SK-N-SH (cell line): Measurements from ENCODE around the gene KLHL5. TPM values are rescaled to one million over a fixed set of nuclear protein-coding genes. Genes with fewer than 3 reads are reported as not detected.

Experiments
- CTCF ChIA-PET: fragments of 300-600, 350-600 bp; formaldehyde crosslinking; extraction: SDS; loops from one replicate; lab custom pipeline; 2021; lab: Yijun Ruan, JAX
- POLR2A ChIA-PET: fragments of 350-600 bp; sonication (Branson Sonifier 250); formaldehyde crosslinking; extraction: SDS; loops from one replicate; lab custom pipeline; 2020; ENCODE audit warnings: antibody characterized with exemption, inconsistent platforms; lab: Yijun Ruan, JAX
- DNase-seq: peaks from one replicate; pipeline ENCODE4 v3.0.0; 2012
- H2AFZ ChIP-seq: fragments of 200-600 bp; sonication (generic); 2 replicates; pipeline ENCODE4 v1.8.1; 2016; ENCODE audit warnings: antibody characterized with exemption, mild to moderate bottlenecking, low read depth
- H3F3A ChIP-seq: fragments of 200-600 bp; sonication (generic); replicated peaks from 2 replicates; pipeline ENCODE3; 2016; ENCODE audit warnings: antibody characterized with exemption, mild to moderate bottlenecking; ENCODE audit not compliant: insufficient read depth
- H3K27ac ChIP-seq, 2 experiments: fragments of 200-500 bp in 1 of 2; fragments of 200-600 bp in 1 of 2; sonication (Bioruptor generic) in 1 of 2; sonication (generic), shearing (Covaris generic) in 1 of 2; 2 replicates each; pipeline versions ENCODE4 v1.5.1 to v1.6.1; 2014 to 2016; ENCODE audit warnings: low read depth in 2 of 2, inconsistent platforms in 1 of 2, low read length in 1 of 2, mild to moderate bottlenecking in 1 of 2, mixed read lengths in 1 of 2
- H3K27me3 ChIP-seq: fragments of 200-600 bp; sonication (generic), shearing (Covaris generic); 2 replicates; pipeline ENCODE4 v1.6.1; 2016; ENCODE audit warnings: mixed run types; ENCODE audit not compliant: insufficient read depth
- H3K36me3 ChIP-seq, 2 experiments: fragments of 200-500 bp in 1 of 2; fragments of 200-600 bp in 1 of 2; sonication (Bioruptor generic) in 1 of 2; sonication (generic) in 1 of 2; replicated peaks in 1 of 2; 2 replicates each; pipeline versions ENCODE3 to v1.5.1; 2014 to 2016; ENCODE audit warnings: low read length in 1 of 2, mild to moderate bottlenecking in 1 of 2; ENCODE audit not compliant: insufficient read depth in 2 of 2, control insufficient read depth in 1 of 2
- H3K4me1 ChIP-seq, 2 experiments: fragments of 200-500 bp in 1 of 2; fragments of 200-600 bp in 1 of 2; sonication (Bioruptor generic) in 1 of 2; sonication (generic), shearing (Covaris generic) in 1 of 2; 2 replicates each; pipeline versions ENCODE4 v1.5.1 to v1.6.1; 2014 to 2016; ENCODE audit warnings: low read depth in 1 of 2, low read length in 1 of 2, mixed run types in 1 of 2; ENCODE audit not compliant: insufficient read depth in 2 of 2, control insufficient read depth in 1 of 2
- H3K4me2 ChIP-seq: fragments of 200-600 bp; sonication (generic), shearing (Covaris generic); 2 replicates; pipeline ENCODE4 v1.6.1; 2017; ENCODE audit warnings: mixed run types
- H3K4me3 ChIP-seq, 2 experiments: fragments of 200-500 bp in 1 of 2; fragments of 200-600 bp in 1 of 2; sonication (Bioruptor generic) in 1 of 2; sonication (generic), shearing (Covaris generic) in 1 of 2; 2 replicates each; pipeline versions ENCODE4 v1.5.1 to v1.8.1; 2014 to 2016; ENCODE audit warnings: low read depth in 2 of 2, inconsistent platforms in 1 of 2, low read length in 1 of 2, mild to moderate bottlenecking in 1 of 2, mixed read lengths in 1 of 2, moderate library complexity in 1 of 2
- H3K79me2 ChIP-seq: fragments of 200-600 bp; sonication (generic); 2 replicates; pipeline ENCODE4 v1.8.1; 2017; ENCODE audit warnings: mild to moderate bottlenecking; ENCODE audit not compliant: insufficient read depth
- H3K9ac ChIP-seq: fragments of 200-600 bp; sonication (generic); 2 replicates; pipeline ENCODE4 v1.6.1; 2017; ENCODE audit warnings: mixed run types
- H3K9me2 ChIP-seq: fragments of 200-600 bp; sonication (generic); 2 replicates; pipeline ENCODE4 v1.6.1; 2017; ENCODE audit warnings: mixed run types
- H3K9me3 ChIP-seq: fragments of 200-600 bp; sonication (generic); 2 replicates; pipeline ENCODE4 v1.6.1; 2017; ENCODE audit warnings: mixed run types, mild to moderate bottlenecking, moderate library complexity
- H4K20me1 ChIP-seq: fragments of 200-600 bp; sonication (generic); 2 replicates; pipeline ENCODE4 v1.6.1; 2017; ENCODE audit warnings: mild to moderate bottlenecking, mixed run types; ENCODE audit not compliant: insufficient read depth
- CHD2 ChIP-seq: fragments of 150-350 bp; IDR thresholded peaks from 2 replicates; pipeline ENCODE4 v1.6.1; 2018; ENCODE audit warnings: low read length; ENCODE audit not compliant: partially characterized antibody
- EP300 ChIP-seq, 2 experiments: IDR thresholded peaks; 2 replicates each; pipeline versions ENCODE4 v1.4.0 to v1.6.1; 2012; ENCODE audit warnings: borderline replicate concordance in 1 of 2, low read depth in 1 of 2, low read length in 1 of 2
- EZH2phosphoT487 ChIP-seq: fragments of 200-600 bp; sonication (generic); IDR thresholded peaks from 2 replicates; pipeline ENCODE4 v1.6.1; 2017; ENCODE audit warnings: low read depth, mixed run types, mild to moderate bottlenecking, antibody characterized with exemption, moderate library complexity, borderline replicate concordance
- FOSL2 ChIP-seq: IDR thresholded peaks from 2 replicates; pipeline ENCODE4 v1.4.0; 2012; ENCODE audit warnings: low read depth, mild to moderate bottlenecking, moderate library complexity, borderline replicate concordance
- FOXM1 ChIP-seq: IDR thresholded peaks from 2 replicates; pipeline ENCODE4 v1.4.0; 2012; ENCODE audit warnings: low read depth, mild to moderate bottlenecking
- GABPA ChIP-seq: IDR thresholded peaks from 2 replicates; pipeline ENCODE4 v1.4.0; 2012; ENCODE audit warnings: low read depth, mild to moderate bottlenecking
- IRF3 ChIP-seq: fragments of 150-350 bp; IDR thresholded peaks from 2 replicates; pipeline ENCODE4 v1.6.1; 2016; ENCODE audit warnings: mild to moderate bottlenecking, low read depth, low read length
- JUND ChIP-seq: IDR thresholded peaks from 2 replicates; pipeline ENCODE4 v1.4.0; 2012
- MEF2A ChIP-seq: IDR thresholded peaks from 2 replicates; pipeline ENCODE4 v1.4.0; 2012; ENCODE audit warnings: low read depth, borderline replicate concordance
- MXI1 ChIP-seq: IDR thresholded peaks from 2 replicates; pipeline ENCODE4 v1.6.1; 2012; ENCODE audit warnings: mild to moderate bottlenecking, low read depth, low read length, improper control_type of control experiment
- PBX3 ChIP-seq: IDR thresholded peaks from 2 replicates; pipeline ENCODE4; 2012
- POLR2AphosphoS5 ChIP-seq: IDR thresholded peaks from 2 replicates; pipeline ENCODE4 v1.6.1; 2012; ENCODE audit warnings: low read depth, low read length
- RXRA ChIP-seq: IDR thresholded peaks from 2 replicates; pipeline ENCODE4 v1.4.0; 2012; ENCODE audit warnings: low read depth, mild to moderate bottlenecking, borderline replicate concordance
- SIN3A ChIP-seq: IDR thresholded peaks from 2 replicates; pipeline ENCODE4 v1.6.1; 2012; ENCODE audit warnings: low read depth, mild to moderate bottlenecking, low read length, moderate library complexity, borderline replicate concordance
- TAF1 ChIP-seq: IDR thresholded peaks from 2 replicates; pipeline ENCODE4 v1.6.1; 2012; ENCODE audit warnings: low read depth, mild to moderate bottlenecking, low read length, moderate library complexity, borderline replicate concordance
- TCF12 ChIP-seq: IDR thresholded peaks from 2 replicates; pipeline ENCODE4 v1.4.0; 2012
- YY1 ChIP-seq: IDR thresholded peaks from 2 replicates; pipeline ENCODE4 v1.4.0; 2012; ENCODE audit warnings: low read depth, mild to moderate bottlenecking
- WGBS: methylation state at CpG from one replicate; pipeline ENCODE4 v1.1.6; 2017; ENCODE audit warnings: low lambda C conversion rate; 5-methylcytosine and 5-hydroxymethylcytosine counted together
- polyA plus RNA-seq, 3 experiments: library from polyadenylated mRNA; depleted of rRNA; stranded (reverse); fragments of >200 nt; gene quantifications; 2 replicates each; pipeline ENCODE4 v1.2.3, GENCODE V29; 2012

KLHL5 gene
- polyA plus RNA-seq, 1 of the 3 experiments (the other 2 are of a cell fraction) = 33.1 TPM

- Histone ChIP-seq H4K20me1 (no peaks in the 10 kb centered on the region), H2AFZ (peak overlapping the region; percentile 62; the same call in 1 of the 2 replicates), H3K9ac (no peak overlapping the region), H3K4me2 (no peak overlapping the region; the same call in 1 of the 2 replicates), H3K4me3 (no peak overlapping the region), H3K79me2 (no peaks in the 10 kb centered on the region), H3K4me1 (peaks cover 0 to 10% of the 10 kb centered on the region in 2 experiments; a peak in 3 of 4 replicates), H3K27ac (peak overlapping the region in 1 of 2 experiments; percentile 30; a peak in 1 of 4 replicates), H3K27me3 (no peaks in the 10 kb centered on the region), H3K9me2 (no peaks in the 10 kb centered on the region), H3K36me3 (no peaks in the 10 kb centered on the region), H3F3A (peaks cover 17% of the 10 kb centered on the region), H3K9me3 (no peaks in the 10 kb centered on the region)
- CTCF ChIA-PET = no interaction called here
- POLR2A ChIA-PET = no interaction called here
- 60% methylated on average over 4 of the region's 4 CpGs for WGBS
- no peak for DNase-seq
- TF ChIP-seq EZH2phosphoT487 (no peak), FOSL2 (0 out of 2 replicates have a peak, but pooled peaks have one; percentile 15), TAF1 (no peak), TCF12 (0 out of 2 replicates have a peak, but pooled peaks have one; percentile 5)
- TF ChIP-seq, all 33 proteins: peak for 2
These were observed 24.6 kb upstream of the KLHL5 start for GRCh38 chr4:39037491-39037825.

- no peaks in the 10 kb centered on the region for H3K36me3 ChIP-seq
- no peaks in the 10 kb centered on the region for H3K27me3 ChIP-seq
- H3K79me2 ChIP-seq = no peaks in the 10 kb centered on the region
- no peak overlapping the region for H3K4me3 ChIP-seq
- no peak overlapping the region; the same call in 1 of the 2 replicates for H3K4me2 ChIP-seq
- peaks cover 18% of the 10 kb centered on the region for H3F3A ChIP-seq
- no peak overlapping the region for H3K9ac ChIP-seq
- WGBS = 57% methylated on average over 3 of the region's 3 CpGs
- H3K4me1 ChIP-seq = peaks cover 0 to 6% of the 10 kb centered on the region in 2 experiments; a peak in 2 of 4 replicates
- H4K20me1 ChIP-seq = no peaks in the 10 kb centered on the region
- H3K9me2 ChIP-seq = no peaks in the 10 kb centered on the region
- TF ChIP-seq PBX3 (no peak), MEF2A (no peak), FOXM1 (no peak), GABPA (no peak), JUND (no peak), IRF3 (no peak), TCF12 (no peak), MXI1 (no peak), RXRA (no peak), POLR2AphosphoS5 (no peak), YY1 (no peak), SIN3A (no peak), EP300 (IDR thresholded peaks at IDR 0.05; ENCODE audit: borderline replicate concordance in 1 of 2, low read depth in 1 of 2, low read length in 1 of 2) (no peak), CHD2 (no peak)
- TF ChIP-seq, all 33 proteins: peak for 0
- no peak for DNase-seq
- Histone ChIP-seq H2AFZ (peak overlapping the region; percentile 62), H3K27ac (peak overlapping the region in 1 of 2 experiments; percentile 30; a peak in 1 of 4 replicates), H3K9me3 (no peaks in the 10 kb centered on the region)
- ChIA-PET CTCF (no interaction called here), POLR2A (no interaction called here)
These were observed 24.1 kb upstream of the KLHL5 start for GRCh38 chr4:39037941-39038340.
